SU-DHL-6 (cell line): Measurements from ENCODE around the gene FAM47B.

Experiments
- EZH2phosphoT487 ChIP-seq: fragments of 200-600 bp; sonication (generic), shearing (Covaris generic); conservative IDR thresholded peaks from 2 replicates; pipeline ENCODE4 v1.6.1; 2018; ENCODE audit warnings: mild to moderate bottlenecking, antibody characterized with exemption, low read length, moderate library complexity, mixed read lengths
- TF ChIP-seq, protein P1 (sequence below): fragments of 200-600 bp; sonication (generic); IDR thresholded peaks from one replicate; pipeline ENCODE4 v1.5.1; 2017; ENCODE audit warnings: antibody characterized with exemption, mild to moderate bottlenecking, low read length, moderate library complexity; ENCODE audit not compliant: insufficient read depth, poor library complexity, severe bottlenecking

DNA sequence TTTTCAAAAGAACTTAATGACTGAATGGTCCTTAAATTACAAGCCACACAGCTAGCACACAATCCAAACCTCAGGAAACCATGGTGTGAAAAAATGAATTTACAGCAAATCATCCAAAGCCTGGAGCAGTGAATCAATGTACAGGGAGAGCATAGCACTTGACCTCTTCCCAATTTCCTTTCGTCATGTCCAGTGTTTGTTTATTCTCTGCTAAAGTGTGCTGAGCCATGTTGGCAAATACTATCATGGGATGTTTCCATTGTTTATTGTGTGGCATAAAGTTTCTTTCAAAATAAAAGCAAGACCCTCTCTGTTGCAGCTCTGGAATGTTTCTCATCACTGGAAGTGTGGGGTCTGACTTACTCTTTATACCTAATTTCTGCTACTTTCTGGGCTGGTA is 25.4 kb upstream of the FAM47B start:
- TF ChIP-seq, protein P1, sequence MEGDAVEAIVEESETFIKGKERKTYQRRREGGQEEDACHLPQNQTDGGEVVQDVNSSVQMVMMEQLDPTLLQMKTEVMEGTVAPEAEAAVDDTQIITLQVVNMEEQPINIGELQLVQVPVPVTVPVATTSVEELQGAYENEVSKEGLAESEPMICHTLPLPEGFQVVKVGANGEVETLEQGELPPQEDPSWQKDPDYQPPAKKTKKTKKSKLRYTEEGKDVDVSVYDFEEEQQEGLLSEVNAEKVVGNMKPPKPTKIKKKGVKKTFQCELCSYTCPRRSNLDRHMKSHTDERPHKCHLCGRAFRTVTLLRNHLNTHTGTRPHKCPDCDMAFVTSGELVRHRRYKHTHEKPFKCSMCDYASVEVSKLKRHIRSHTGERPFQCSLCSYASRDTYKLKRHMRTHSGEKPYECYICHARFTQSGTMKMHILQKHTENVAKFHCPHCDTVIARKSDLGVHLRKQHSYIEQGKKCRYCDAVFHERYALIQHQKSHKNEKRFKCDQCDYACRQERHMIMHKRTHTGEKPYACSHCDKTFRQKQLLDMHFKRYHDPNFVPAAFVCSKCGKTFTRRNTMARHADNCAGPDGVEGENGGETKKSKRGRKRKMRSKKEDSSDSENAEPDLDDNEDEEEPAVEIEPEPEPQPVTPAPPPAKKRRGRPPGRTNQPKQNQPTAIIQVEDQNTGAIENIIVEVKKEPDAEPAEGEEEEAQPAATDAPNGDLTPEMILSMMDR: no peak
- no peak for TF ChIP-seq EZH2phosphoT487
